Hepatic stellate cell (primary cell): Measurements from ENCODE around the gene ZNF407.

Experiments
- DNase-seq: peaks from one replicate; pipeline ENCODE4 v3.0.0; 2011; ENCODE audit warnings: low spot score

The ZNF407 gene

GRCh38 chr18:74725690-74726089 lies 128.0 kb downstream of the ZNF407 start:
- no peak for DNase-seq

- no peak for DNase-seq
These were observed 130.9 kb downstream of the ZNF407 start for GRCh38 chr18:74728586-74728985.

- peak; percentile 17 for DNase-seq
These were observed 133.4 kb downstream of the ZNF407 start for GRCh38 chr18:74731097-74731496.

GRCh38 chr18:74732380-74732779 lies 134.7 kb downstream of the ZNF407 start:
- DNase-seq = no peak

- no peak for DNase-seq
These were observed 135.9 kb downstream of the ZNF407 start for GRCh38 chr18:74733598-74733997.

- no peak for DNase-seq
These were observed 136.4 kb downstream of the ZNF407 start for GRCh38 chr18:74734013-74734444.

- DNase-seq = no peak
These were observed 142.3 kb downstream of the ZNF407 start for GRCh38 chr18:74739926-74740325.

GRCh38 chr18:74742573-74743243 lies 145.0 kb downstream of the ZNF407 start:
- no peak for DNase-seq

GRCh38 chr18:74745633-74746403 lies 148.1 kb downstream of the ZNF407 start:
- DNase-seq = peak; percentile 14

GRCh38 chr18:74748809-74749208 lies 151.1 kb downstream of the ZNF407 start:
- no peak for DNase-seq

- DNase-seq = no peak
These were observed 161.3 kb downstream of the ZNF407 start for GRCh38 chr18:74758995-74759394.

GRCh38 chr18:74760026-74760425 lies 162.4 kb downstream of the ZNF407 start:
- DNase-seq = no peak

- DNase-seq = no peak
These were observed 162.8 kb downstream of the ZNF407 start for GRCh38 chr18:74760436-74760835.

GRCh38 chr18:74766251-74766650 lies 168.6 kb downstream of the ZNF407 start:
- no peak for DNase-seq

- no peak for DNase-seq
These were observed 170.4 kb downstream of the ZNF407 start for GRCh38 chr18:74768096-74768495.

- DNase-seq = no peak
These were observed 175.5 kb downstream of the ZNF407 start for GRCh38 chr18:74773171-74773624.

- no peak for DNase-seq
These were observed 176.8 kb downstream of the ZNF407 start for GRCh38 chr18:74774486-74774885.

- peak; percentile 29 for DNase-seq
These were observed 177.6 kb downstream of the ZNF407 start for GRCh38 chr18:74775239-74775638.

- no peak for DNase-seq
These were observed 180.6 kb downstream of the ZNF407 start for GRCh38 chr18:74778191-74778847.

- no peak for DNase-seq
These were observed 187.1 kb downstream of the ZNF407 start for GRCh38 chr18:74784752-74785151.

GRCh38 chr18:74785632-74786031 lies 188.0 kb downstream of the ZNF407 start:
- no peak for DNase-seq

- no peak for DNase-seq
These were observed 191.0 kb downstream of the ZNF407 start for GRCh38 chr18:74788657-74789056.

- no peak for DNase-seq
These were observed 191.4 kb downstream of the ZNF407 start for GRCh38 chr18:74789078-74789477.
